B cell (primary cell): ENCODE measurements around the gene SCMH1.

Source experiments
- EZH2 ChIP-seq: IDR thresholded peaks from 2 replicates; pipeline ENCODE4 v1.6.1; 2012; ENCODE audit warnings: borderline replicate concordance, low read depth, mild to moderate bottlenecking, moderate library complexity, low read length; ENCODE audit not compliant: insufficient read depth, poor library complexity, severe bottlenecking
- TF ChIP-seq, protein P1 (sequence below): fragments of 200-600 bp; IDR thresholded peaks from one replicate; pipeline ENCODE4 v1.8.0; 2022; ENCODE audit warnings: antibody characterized with exemption, mild to moderate bottlenecking

DNA sequence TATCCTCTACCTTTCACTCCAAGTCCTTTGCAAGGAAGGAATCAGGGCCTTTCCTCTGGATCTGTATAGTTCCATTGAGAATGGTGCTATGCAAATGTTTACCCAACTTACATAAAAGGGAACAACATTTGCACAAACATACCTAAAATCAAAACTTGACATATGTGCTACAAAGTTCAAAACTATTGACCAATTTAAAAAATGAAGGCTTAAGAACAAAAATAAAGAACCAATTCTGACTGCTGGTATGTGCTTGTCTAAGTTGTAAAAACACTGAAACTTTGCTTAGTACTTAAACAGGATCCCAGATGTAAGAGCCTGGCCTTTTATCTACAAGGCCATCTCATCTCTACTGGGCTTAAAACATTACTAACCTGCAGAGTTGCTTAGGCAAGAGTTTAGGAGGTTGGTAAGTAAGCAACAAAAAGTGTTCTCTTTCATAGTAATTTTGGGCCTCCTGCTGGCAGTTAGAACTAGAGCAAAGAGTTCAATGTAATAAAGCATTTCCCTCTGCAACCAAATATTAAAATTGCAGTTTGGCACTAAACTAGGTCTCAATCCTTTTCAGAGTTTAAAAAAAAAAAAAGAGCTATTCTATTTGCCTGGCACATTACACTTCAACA is 2.0 kb downstream of the SCMH1 start:
- TF ChIP-seq, protein P1, sequence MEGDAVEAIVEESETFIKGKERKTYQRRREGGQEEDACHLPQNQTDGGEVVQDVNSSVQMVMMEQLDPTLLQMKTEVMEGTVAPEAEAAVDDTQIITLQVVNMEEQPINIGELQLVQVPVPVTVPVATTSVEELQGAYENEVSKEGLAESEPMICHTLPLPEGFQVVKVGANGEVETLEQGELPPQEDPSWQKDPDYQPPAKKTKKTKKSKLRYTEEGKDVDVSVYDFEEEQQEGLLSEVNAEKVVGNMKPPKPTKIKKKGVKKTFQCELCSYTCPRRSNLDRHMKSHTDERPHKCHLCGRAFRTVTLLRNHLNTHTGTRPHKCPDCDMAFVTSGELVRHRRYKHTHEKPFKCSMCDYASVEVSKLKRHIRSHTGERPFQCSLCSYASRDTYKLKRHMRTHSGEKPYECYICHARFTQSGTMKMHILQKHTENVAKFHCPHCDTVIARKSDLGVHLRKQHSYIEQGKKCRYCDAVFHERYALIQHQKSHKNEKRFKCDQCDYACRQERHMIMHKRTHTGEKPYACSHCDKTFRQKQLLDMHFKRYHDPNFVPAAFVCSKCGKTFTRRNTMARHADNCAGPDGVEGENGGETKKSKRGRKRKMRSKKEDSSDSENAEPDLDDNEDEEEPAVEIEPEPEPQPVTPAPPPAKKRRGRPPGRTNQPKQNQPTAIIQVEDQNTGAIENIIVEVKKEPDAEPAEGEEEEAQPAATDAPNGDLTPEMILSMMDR: no peak
- TF ChIP-seq EZH2: no peak
